Liver (tissue), 3 donors: Measurements from ENCODE around the gene SPINK2.

Experiments
- EGR1 ChIP-seq, 2 donors: IDR thresholded peaks; 2 replicates each; pipeline ENCODE4 v1.6.1; 2016 to 2018; ENCODE audit warnings: antibody characterized with exemption in 2 of 2, low read depth in 2 of 2
- GABPA ChIP-seq, 2 donors: IDR thresholded peaks in 1 of 2; conservative IDR thresholded peaks in 1 of 2; 2 replicates each; pipeline ENCODE4 v1.6.1; 2016; ENCODE audit warnings: antibody characterized with exemption in 2 of 2, mild to moderate bottlenecking in 1 of 2, moderate library complexity in 1 of 2
- JUND ChIP-seq, 2 donors: IDR thresholded peaks; 2 replicates each; pipeline ENCODE4 v1.6.1; 2016; ENCODE audit warnings: antibody characterized with exemption in 2 of 2
- RAD21 ChIP-seq, 2 donors: IDR thresholded peaks; 2 replicates each; pipeline ENCODE4 v1.6.1; 2016; ENCODE audit warnings: antibody characterized with exemption in 2 of 2, mild to moderate bottlenecking in 2 of 2
- TAF1 ChIP-seq: conservative IDR thresholded peaks from 2 replicates; pipeline ENCODE4 v1.6.1; 2016; ENCODE audit warnings: antibody characterized with exemption, mild to moderate bottlenecking
- YY1 ChIP-seq: IDR thresholded peaks from 2 replicates; pipeline ENCODE4 v1.6.1; 2016; ENCODE audit warnings: antibody characterized with exemption, mild to moderate bottlenecking
- ZBTB33 ChIP-seq: IDR thresholded peaks from 2 replicates; pipeline ENCODE4 v1.6.1; 2016; ENCODE audit warnings: antibody characterized with exemption
- TF ChIP-seq, protein P1 (sequence below): fragments of 150-350 bp; IDR thresholded peaks from 2 replicates; pipeline ENCODE4 v1.5.1; 2017; ENCODE audit warnings: improper control_type of control experiment, low read depth, low read length; ENCODE audit not compliant: missing input control
- TF ChIP-seq, protein P2 (sequence below): IDR thresholded peaks from 2 replicates; pipeline ENCODE4 v1.6.1; 2016; ENCODE audit warnings: antibody characterized with exemption
- TF ChIP-seq, protein P3 (sequence below): IDR thresholded peaks from 2 replicates; pipeline ENCODE4 v1.6.1; 2016; ENCODE audit warnings: antibody characterized with exemption, mild to moderate bottlenecking
- donor health status: healthy.
- donor health status: healthy.

DNA sequence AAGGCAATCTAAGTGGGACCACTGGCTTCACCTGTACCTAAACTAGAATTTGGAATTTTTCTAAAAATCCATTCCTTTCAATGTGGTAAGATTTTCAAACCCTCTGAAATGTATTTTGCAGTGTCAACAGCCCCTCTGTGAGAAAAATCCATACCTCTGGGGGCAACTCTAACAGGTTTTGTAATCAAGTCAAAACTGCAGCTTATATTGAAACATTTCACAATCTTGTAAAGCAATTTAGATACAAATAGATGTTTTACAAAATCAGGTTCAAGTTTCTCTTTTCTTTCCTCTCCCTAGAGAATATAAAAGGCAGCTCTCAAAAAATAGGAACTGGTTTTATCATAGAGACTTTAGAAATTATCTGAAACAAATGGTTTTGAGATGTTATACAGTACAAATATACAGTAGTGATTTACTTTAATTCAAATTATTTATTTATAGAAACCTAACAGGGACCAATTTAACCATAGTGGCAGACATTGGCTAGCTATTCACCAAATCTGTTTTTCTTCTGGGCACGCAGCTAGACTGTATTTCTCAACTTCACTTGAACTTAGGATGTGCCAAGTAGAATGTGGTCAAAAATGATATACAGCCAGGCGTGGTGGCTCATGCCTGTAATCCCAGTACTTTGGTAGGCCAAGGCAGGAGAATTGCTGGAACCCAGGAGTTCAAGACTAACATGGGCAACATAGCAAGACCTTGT, 36.3 kb upstream of the SPINK2 start:
- TF ChIP-seq RAD21 (IDR thresholded peaks at IDR 0.05) (no peak), TAF1 (no peak), GABPA (IDR thresholded peaks at IDR 0.05 in 1 of 2, conservative IDR thresholded peaks at IDR 0.05 in 1 of 2) (no peak), YY1 (no peak), JUND (IDR thresholded peaks at IDR 0.05) (no peak), EGR1 (IDR thresholded peaks at IDR 0.05; ENCODE audit: low read depth in 2 of 2) (no peak), ZBTB33 (no peak)
- TF ChIP-seq, protein P1, sequence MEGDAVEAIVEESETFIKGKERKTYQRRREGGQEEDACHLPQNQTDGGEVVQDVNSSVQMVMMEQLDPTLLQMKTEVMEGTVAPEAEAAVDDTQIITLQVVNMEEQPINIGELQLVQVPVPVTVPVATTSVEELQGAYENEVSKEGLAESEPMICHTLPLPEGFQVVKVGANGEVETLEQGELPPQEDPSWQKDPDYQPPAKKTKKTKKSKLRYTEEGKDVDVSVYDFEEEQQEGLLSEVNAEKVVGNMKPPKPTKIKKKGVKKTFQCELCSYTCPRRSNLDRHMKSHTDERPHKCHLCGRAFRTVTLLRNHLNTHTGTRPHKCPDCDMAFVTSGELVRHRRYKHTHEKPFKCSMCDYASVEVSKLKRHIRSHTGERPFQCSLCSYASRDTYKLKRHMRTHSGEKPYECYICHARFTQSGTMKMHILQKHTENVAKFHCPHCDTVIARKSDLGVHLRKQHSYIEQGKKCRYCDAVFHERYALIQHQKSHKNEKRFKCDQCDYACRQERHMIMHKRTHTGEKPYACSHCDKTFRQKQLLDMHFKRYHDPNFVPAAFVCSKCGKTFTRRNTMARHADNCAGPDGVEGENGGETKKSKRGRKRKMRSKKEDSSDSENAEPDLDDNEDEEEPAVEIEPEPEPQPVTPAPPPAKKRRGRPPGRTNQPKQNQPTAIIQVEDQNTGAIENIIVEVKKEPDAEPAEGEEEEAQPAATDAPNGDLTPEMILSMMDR, result no peak
- TF ChIP-seq, protein P2, sequence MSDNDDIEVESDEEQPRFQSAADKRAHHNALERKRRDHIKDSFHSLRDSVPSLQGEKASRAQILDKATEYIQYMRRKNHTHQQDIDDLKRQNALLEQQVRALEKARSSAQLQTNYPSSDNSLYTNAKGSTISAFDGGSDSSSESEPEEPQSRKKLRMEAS, result no peak
- TF ChIP-seq, protein P3, sequence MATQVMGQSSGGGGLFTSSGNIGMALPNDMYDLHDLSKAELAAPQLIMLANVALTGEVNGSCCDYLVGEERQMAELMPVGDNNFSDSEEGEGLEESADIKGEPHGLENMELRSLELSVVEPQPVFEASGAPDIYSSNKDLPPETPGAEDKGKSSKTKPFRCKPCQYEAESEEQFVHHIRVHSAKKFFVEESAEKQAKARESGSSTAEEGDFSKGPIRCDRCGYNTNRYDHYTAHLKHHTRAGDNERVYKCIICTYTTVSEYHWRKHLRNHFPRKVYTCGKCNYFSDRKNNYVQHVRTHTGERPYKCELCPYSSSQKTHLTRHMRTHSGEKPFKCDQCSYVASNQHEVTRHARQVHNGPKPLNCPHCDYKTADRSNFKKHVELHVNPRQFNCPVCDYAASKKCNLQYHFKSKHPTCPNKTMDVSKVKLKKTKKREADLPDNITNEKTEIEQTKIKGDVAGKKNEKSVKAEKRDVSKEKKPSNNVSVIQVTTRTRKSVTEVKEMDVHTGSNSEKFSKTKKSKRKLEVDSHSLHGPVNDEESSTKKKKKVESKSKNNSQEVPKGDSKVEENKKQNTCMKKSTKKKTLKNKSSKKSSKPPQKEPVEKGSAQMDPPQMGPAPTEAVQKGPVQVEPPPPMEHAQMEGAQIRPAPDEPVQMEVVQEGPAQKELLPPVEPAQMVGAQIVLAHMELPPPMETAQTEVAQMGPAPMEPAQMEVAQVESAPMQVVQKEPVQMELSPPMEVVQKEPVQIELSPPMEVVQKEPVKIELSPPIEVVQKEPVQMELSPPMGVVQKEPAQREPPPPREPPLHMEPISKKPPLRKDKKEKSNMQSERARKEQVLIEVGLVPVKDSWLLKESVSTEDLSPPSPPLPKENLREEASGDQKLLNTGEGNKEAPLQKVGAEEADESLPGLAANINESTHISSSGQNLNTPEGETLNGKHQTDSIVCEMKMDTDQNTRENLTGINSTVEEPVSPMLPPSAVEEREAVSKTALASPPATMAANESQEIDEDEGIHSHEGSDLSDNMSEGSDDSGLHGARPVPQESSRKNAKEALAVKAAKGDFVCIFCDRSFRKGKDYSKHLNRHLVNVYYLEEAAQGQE, result no peak
